Spleen (tissue), 7 donors: ENCODE measurements around the gene ZDHHC21.

Source experiments
- CTCF ChIP-seq, 11 experiments: fragments of 200-600 bp in 7 of 11; fragments of 450-650 bp in 4 of 11; sonication (generic) in 4 of 11; IDR thresholded peaks in 8 of 11; conservative IDR thresholded peaks in 3 of 11; 1 replicate in 7 of 11; 2 replicates in 4 of 11; pipeline versions ENCODE4 v1.4.0 to v1.8.0; 2016 to 2021; ENCODE audit warnings: antibody characterized with exemption in 11 of 11, inconsistent platforms in 4 of 11, mild to moderate bottlenecking in 1 of 11
- POLR2A ChIP-seq, 3 donors: fragments of 450-650 bp; IDR thresholded peaks; one replicate each; pipeline ENCODE4 v1.5.1; 2017; ENCODE audit warnings: antibody characterized with exemption in 3 of 3, mild to moderate bottlenecking in 1 of 3
- POLR2AphosphoS5 ChIP-seq, 3 donors: sonication (generic); formaldehyde crosslinking; IDR thresholded peaks; one replicate each; pipeline ENCODE4 v1.5.1; 2017; ENCODE audit warnings: antibody characterized with exemption in 3 of 3
- donor health status: DM: no; HTN: no; CAD: no; lungs with moderate emphysema.
- donor health status: DM: no; HTN: no; CAD: no.
- donor health status: DM: no; HTN: no; CAD: no.

DNA sequence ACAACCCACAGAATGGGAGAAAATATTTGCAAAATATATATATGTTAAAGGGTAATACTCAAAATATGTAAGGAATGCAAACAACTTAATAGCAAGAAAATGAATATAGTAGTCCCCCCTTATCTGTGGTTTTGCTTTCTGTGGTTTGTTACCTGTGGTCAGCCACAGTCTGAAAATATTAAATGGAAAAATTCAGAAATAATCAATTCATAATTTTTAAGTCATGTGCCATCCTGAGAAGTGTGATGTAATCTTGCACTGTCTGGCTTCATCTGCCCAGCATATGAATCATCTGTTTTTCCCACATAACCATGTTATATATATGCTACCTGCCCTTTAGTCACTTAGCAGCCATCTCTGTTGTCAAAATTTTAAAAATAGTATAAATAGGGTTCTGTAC lies 17.6 kb upstream of the ZDHHC21 start:
- no peak for TF ChIP-seq POLR2A (IDR thresholded peaks at IDR 0.05)
- TF ChIP-seq CTCF (IDR thresholded peaks at IDR 0.05 in 8 of 11, conservative IDR thresholded peaks at IDR 0.05 in 3 of 11), result no peak
- TF ChIP-seq POLR2AphosphoS5 (IDR thresholded peaks at IDR 0.05), result no peak
